ENCODE measurements around the gene L3MBTL4. TPM values are rescaled to one million over a fixed set of nuclear protein-coding genes. Genes with fewer than 3 reads are reported as not detected.

The L3MBTL4 gene
- total RNA-seq, 4 donors from 2014 or later, result 6.0 to 14.8 (median 10.0) TPM

DNA sequence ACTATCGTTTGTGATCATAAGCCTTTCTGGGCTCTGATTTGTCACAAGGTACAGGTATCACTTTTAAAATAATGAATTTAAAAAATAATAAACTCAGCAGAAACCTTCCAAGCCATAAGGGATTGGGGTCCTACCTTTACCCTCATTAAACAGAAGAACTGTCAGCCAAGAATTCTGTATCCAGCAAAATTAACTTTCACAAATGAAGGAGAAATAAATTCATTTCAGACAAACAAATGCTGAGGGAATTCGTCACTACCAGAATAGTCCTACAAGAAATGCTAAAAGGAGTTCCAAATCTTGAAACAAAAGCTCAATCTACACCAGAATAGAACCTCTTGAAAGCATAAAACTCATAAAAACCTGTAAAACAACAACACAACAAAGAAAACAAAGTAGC lies 25.7 kb downstream of the L3MBTL4 start:
- no peak for TF ChIP-seq CTCF (IDR thresholded peaks at IDR 0.05; ENCODE audit: low read depth)

DNA sequence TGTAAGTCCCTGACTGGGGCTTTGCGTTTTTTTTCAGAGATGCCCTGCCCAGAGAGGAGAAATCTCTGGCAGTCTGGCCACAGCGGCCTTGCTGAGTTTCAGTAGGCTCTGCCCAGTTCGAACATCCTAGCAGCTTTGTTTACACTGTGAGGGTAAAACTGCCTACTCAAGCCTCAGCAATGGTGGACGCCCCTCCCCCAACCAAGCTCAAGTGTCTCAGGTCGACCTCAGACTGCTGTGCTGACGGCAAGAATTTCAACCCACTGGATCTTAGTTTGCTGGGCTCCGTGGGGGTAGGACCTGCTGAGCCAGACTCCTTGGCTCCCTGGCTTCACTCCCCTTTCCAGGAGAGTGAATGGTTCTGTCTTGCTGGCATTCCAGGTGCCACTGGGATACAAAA lies 31.7 kb downstream of the L3MBTL4 start:
- TF ChIP-seq CTCF (IDR thresholded peaks at IDR 0.05; ENCODE audit: low read depth), result no peak

GRCh38 chr18:6376433-6377229 lies 38.1 kb downstream of the L3MBTL4 start:
- TF ChIP-seq CTCF (IDR thresholded peaks at IDR 0.05; ENCODE audit: low read depth), result no peak

- TF ChIP-seq CTCF (IDR thresholded peaks at IDR 0.05; ENCODE audit: low read depth), result no peak
Observed at GRCh38 chr18:6374935-6375529, 39.7 kb downstream of the L3MBTL4 start.

DNA sequence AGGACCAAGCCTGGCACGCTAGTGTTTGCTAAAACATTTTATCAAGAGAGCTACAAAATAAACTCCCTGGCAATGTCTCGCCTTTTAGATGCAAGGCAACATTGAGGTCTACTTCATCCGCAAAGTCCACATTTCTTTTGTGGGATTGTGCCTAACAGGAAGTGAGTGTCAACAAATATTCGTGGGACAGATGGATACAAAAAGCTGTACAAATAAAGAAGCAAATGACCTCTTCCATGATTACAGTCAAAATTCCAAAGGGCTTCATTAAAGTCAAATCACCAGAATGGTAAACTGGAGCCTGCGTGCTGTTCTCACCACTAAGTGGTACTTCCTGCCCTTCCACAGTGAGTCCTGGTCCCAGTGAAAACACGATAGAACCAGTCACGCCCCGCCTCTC lies 40.4 kb downstream of the L3MBTL4 start:
- TF ChIP-seq CTCF (IDR thresholded peaks at IDR 0.05; ENCODE audit: low read depth), result no peak

DNA sequence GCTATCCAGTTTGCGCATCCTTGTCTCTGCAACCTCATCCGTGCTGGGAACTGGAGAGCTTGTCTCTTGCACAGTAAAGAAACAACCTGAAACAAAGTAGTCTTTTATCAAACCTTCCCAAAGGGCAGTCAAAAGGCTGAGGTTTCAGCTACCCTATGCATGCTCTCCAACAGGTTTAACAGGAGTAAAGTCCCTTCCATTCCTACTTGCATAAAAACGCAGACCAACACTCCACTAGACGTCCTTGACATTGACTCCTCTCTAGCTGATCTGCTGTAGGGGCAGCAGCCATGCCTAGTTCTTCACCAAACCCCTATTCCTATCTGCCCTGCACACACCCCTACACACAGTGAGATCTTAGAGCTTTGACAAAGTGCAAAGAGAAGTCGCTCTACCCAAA lies 41.5 kb downstream of the L3MBTL4 start:
- TF ChIP-seq CTCF (IDR thresholded peaks at IDR 0.05; ENCODE audit: low read depth), result no peak

GRCh38 chr18:6370886-6371635 lies 43.6 kb downstream of the L3MBTL4 start:
- no peak for TF ChIP-seq CTCF (IDR thresholded peaks at IDR 0.05; ENCODE audit: low read depth)

All from subcutaneous adipose tissue (tissue), 4 donors.